Thoracic aorta (tissue), 2 donors: Measurements from ENCODE around the gene BCL6B. TPM values are rescaled to one million over a fixed set of nuclear protein-coding genes. Genes with fewer than 3 reads are reported as not detected.
A peak's percentile ranks its signal among the peaks of the same experiment; 100 is the strongest.
"Not testable (repeated sequence)": the region's sequence is repeated elsewhere in the genome, so short reads cannot be mapped to it uniquely, and the experiment has no call there.

Experiments used
- ATAC-seq: fragments of 150-250 bp; one replicate; pipeline ENCODE4 v1.8.0; 2017; ENCODE audit warnings: low read depth; ENCODE audit not compliant: insufficient number of reproducible peaks, low FRiP score
- DNase-seq: peaks from one replicate; pipeline ENCODE4 v3.0.0-alpha.2; 2020; ENCODE audit warnings: low spot score
- H3K27ac ChIP-seq, 2 donors: fragments of 200-600 bp; sonication (generic); 1 replicate in 1 of 2; 2 replicates in 1 of 2; pipeline ENCODE4 v1.5.1; 2016; ENCODE audit warnings: mild to moderate bottlenecking in 2 of 2, moderate library complexity in 2 of 2
- H3K27me3 ChIP-seq: fragments of 200-600 bp; sonication (generic); replicated peaks from 2 replicates; pipeline ENCODE4 v1.6.0; 2016; ENCODE audit warnings: mild to moderate bottlenecking; ENCODE audit not compliant: insufficient read depth
- H3K36me3 ChIP-seq: fragments of 200-600 bp; sonication (generic); one replicate; pipeline ENCODE4 v1.5.1; 2016
- H3K4me1 ChIP-seq, 2 donors: fragments of 200-600 bp; sonication (generic); 1 replicate in 1 of 2; 2 replicates in 1 of 2; pipeline versions ENCODE4 v1.5.1 to v1.6.0; 2016; ENCODE audit warnings: low read depth in 2 of 2, mild to moderate bottlenecking in 1 of 2; ENCODE audit not compliant: control insufficient read depth in 1 of 2
- H3K4me3 ChIP-seq: fragments of 200-600 bp; sonication (generic); 2 replicates; pipeline ENCODE4 v1.5.1; 2016; ENCODE audit warnings: mild to moderate bottlenecking
- H3K9me3 ChIP-seq: fragments of 200-600 bp; sonication (generic); 2 replicates; pipeline ENCODE4 v1.5.1; 2016
- total RNA-seq, 2 donors: library from RNA; depleted of rRNA; stranded (reverse); fragments of >200 nt; gene quantifications; one replicate each; pipeline versions ENCODE4 v1.1.0 to v1.2.3, GENCODE V29; 2016
- TF ChIP-seq, protein P1 (sequence below): fragments of 200-600 bp; sonication (generic); IDR thresholded peaks from one replicate; pipeline ENCODE4 v1.5.1; 2019; ENCODE audit warnings: antibody characterized with exemption

Gene BCL6B, protein sequence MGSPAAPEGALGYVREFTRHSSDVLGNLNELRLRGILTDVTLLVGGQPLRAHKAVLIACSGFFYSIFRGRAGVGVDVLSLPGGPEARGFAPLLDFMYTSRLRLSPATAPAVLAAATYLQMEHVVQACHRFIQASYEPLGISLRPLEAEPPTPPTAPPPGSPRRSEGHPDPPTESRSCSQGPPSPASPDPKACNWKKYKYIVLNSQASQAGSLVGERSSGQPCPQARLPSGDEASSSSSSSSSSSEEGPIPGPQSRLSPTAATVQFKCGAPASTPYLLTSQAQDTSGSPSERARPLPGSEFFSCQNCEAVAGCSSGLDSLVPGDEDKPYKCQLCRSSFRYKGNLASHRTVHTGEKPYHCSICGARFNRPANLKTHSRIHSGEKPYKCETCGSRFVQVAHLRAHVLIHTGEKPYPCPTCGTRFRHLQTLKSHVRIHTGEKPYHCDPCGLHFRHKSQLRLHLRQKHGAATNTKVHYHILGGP
- 1 to 10 TPM in 1 of 2 donors, under 1 TPM in 1; 0.95 to 5.7 TPM for total RNA-seq

DNA sequence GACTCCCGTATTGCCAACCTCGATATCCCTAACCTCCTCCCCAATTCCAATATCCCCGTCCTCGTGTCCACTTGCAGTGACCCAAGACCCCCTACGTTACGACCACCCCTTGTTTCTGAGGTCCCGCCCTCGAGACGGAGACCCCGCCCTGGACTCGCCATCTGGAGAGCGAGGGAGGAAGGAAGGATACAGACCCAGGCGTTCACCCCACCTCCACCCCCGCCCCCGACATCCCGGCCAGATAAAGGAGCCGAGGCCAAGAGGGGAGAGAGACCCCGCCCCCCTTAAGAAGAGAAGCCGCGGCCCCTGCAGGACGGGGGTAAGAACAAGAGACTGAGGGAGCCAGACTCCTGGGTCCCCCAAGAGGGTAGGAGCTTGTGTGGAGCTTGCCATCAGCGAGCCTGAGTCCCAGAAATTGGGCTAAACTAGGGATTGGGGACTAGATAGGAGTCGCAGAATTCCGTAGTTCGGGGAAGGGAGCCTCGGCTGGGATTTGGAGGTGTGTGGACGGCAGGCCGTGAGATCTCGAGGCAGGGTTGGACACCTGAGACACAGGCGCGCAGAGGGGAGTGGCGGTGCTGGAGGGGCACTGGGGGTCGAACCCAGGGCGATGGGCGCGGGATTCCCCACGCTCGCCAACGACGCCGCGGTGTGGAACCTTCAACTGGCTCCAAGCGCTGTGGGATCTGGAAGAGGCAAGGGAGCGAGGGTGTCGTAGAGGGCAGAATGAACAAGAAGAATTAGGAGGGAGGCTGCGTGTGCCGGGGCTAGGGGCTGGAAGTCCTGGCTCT, at the start of gene BCL6B:
TSS of gene BCL6B (plus strand) at position 270 of the 791 bp plus-strand sequence. CDS start 622 bp downstream, outside the sequence.
- Histone ChIP-seq H3K9me3 (no peaks in the 10 kb centered on the region), H3K27ac (peak within 1 kb of the TSS; percentile 24 to 44), H3K4me1 (peaks cover 4 to 33% of the 10 kb centered on the region in 2 donors), H3K27me3 (peaks cover 12% of the 10 kb centered on the region), H3K4me3 (peak within 1 kb of the TSS; percentile 66), H3K36me3 (no peaks in the 10 kb centered on the region)
- DNase-seq (no peak), ATAC-seq (no peak)
- TF ChIP-seq, protein P1, sequence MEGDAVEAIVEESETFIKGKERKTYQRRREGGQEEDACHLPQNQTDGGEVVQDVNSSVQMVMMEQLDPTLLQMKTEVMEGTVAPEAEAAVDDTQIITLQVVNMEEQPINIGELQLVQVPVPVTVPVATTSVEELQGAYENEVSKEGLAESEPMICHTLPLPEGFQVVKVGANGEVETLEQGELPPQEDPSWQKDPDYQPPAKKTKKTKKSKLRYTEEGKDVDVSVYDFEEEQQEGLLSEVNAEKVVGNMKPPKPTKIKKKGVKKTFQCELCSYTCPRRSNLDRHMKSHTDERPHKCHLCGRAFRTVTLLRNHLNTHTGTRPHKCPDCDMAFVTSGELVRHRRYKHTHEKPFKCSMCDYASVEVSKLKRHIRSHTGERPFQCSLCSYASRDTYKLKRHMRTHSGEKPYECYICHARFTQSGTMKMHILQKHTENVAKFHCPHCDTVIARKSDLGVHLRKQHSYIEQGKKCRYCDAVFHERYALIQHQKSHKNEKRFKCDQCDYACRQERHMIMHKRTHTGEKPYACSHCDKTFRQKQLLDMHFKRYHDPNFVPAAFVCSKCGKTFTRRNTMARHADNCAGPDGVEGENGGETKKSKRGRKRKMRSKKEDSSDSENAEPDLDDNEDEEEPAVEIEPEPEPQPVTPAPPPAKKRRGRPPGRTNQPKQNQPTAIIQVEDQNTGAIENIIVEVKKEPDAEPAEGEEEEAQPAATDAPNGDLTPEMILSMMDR = no peak

DNA sequence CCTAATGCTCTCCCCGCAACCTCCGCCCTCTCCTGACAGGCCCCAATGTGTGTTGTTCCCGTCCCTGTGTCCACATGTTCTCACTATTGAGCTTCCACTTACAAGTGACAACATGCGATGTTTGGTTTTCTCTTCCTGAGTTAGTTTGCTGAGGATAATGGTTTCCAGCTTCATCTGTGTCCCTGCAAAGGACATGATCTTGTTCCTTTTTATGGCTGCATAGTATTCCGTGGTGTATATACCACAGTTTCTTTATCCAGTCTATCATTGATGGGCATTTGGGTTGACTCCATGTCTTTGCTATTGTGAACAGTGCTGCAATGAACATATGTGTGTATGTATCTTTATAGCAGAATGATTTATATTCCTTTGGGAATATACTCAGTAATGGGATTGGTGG, 43.4 kb upstream of the BCL6B start:
- not testable (repeated sequence) for H3K27me3 ChIP-seq, H3K36me3 ChIP-seq, H3K27ac ChIP-seq, H3K4me1 ChIP-seq, H3K9me3 ChIP-seq, DNase-seq, ATAC-seq, H3K4me3 ChIP-seq

DNA sequence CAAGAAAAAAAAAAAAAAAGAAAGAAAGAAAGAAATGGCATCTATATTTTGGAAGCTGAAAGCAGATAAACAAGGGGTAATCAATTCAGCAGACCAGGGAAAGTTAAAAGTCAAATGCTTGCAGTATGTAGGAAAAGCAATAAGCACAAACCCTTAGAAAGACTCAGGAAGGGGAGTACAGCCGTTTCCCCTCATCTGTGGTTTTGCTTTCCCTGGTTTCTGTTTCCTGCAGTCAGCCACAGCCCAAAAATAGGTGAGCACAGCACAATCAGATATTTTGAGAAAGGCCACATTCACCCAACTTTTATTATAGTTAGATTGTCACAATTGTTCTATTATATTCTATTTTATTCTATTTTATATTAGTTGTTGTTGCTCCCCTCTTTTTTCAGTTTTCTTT, 41.4 kb upstream of the BCL6B start:
- ATAC-seq (no peak), DNase-seq (no peak)
- no peaks in the 10 kb centered on the region for H3K27me3 ChIP-seq
- H3K4me3 ChIP-seq = no peak overlapping the region
- H3K36me3 ChIP-seq = no peaks in the 10 kb centered on the region
- H3K27ac ChIP-seq = no peak overlapping the region
- peaks cover 3% of the 10 kb centered on the region for H3K9me3 ChIP-seq
- TF ChIP-seq, protein P1 = no peak
- H3K4me1 ChIP-seq = no peaks in the 10 kb centered on the region

DNA sequence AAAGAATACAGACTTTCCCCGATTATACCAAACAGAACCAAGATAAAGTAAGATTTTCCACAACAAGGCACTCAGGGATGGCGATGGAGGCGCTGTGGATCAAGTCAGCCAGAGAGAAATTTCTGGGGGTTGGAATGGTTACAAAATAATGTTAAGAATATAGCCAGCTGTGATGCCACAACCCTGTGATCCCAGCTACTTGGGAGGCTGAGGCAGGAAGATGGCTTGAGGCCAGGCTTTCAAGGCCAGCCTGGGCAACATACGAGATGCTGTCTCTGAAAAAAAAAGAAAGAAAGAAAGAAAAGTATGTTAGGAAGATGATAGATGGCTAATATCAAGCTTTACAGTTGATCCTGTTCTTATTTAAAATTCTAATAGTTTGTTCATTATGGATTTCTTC, 37.6 kb upstream of the BCL6B start:
- Histone ChIP-seq H3K36me3 (no peaks in the 10 kb centered on the region), H3K4me1 (no peaks in the 10 kb centered on the region), H3K27me3 (no peaks in the 10 kb centered on the region), H3K4me3 (no peak overlapping the region), H3K9me3 (no peaks in the 10 kb centered on the region), H3K27ac (no peak overlapping the region)
- DNase-seq (no peak), ATAC-seq (no peak)
- TF ChIP-seq, protein P1 = no peak

DNA sequence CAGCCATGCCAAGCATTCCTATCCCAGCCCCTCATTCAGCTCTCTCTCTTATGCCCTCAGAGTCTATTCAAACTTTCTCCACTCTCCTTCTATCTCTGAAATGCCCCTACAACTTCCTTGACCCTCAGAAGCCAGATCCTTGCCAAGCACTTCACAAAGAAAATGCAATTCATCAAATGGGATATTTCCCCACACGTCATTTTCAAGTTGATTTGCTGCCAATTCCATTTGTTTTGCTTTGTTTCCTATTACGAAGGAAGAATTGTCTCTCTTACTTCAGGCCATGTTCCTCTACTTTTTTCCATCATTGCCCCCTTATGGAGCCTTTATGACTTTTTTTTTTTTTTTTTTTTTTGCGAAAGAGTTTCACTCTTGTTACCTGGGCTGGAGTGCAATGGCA, 36.2 kb upstream of the BCL6B start:
- Histone ChIP-seq H3K9me3 (no peaks in the 10 kb centered on the region), H3K4me1 (no peaks in the 10 kb centered on the region), H3K27me3 (no peaks in the 10 kb centered on the region), H3K4me3 (no peak overlapping the region), H3K27ac (no peak overlapping the region), H3K36me3 (no peaks in the 10 kb centered on the region)
- ATAC-seq (no peak), DNase-seq (no peak)
- TF ChIP-seq, protein P1 = no peak
